ENCODE measurements around the gene TMEM100. TPM values are rescaled to one million over a fixed set of nuclear protein-coding genes. Genes with fewer than 3 reads are reported as not detected.

The TMEM100 gene
- total and polyA plus RNA-seq, 2 donors (not counting 1 experiment from before 2014, with no cell fraction given) = 1.7 to 2.2 TPM

- H3K9ac ChIP-seq (ENCODE audit: insufficient read depth, low read length) = no peak overlapping the region
- H3K9me3 ChIP-seq (ENCODE audit: control insufficient read depth, insufficient read depth, low read depth, low read length) = no peaks in the 10 kb centered on the region
- H3K27ac ChIP-seq (ENCODE audit: insufficient read depth, low read length) = no peak overlapping the region
- no peak overlapping the region for H2AFZ ChIP-seq (ENCODE audit: low read length)
- TF ChIP-seq EZH2 (IDR thresholded peaks at IDR 0.05; ENCODE audit: low read length, missing control alignments) = no peak
- TF ChIP-seq CTCF (conservative IDR thresholded peaks at IDR 0.05 in 1 of 2, IDR thresholded peaks at IDR 0.05 in 1 of 2; ENCODE audit: low read depth in 1 of 2, low read length in 2 of 2) = no peak
- peaks cover 9% of the 10 kb centered on the region for H3K79me2 ChIP-seq (ENCODE audit: control insufficient read depth, insufficient read depth, low read length)
- H3K4me2 ChIP-seq (ENCODE audit: extremely low read depth, insufficient read depth, low read length) = no peak overlapping the region
- no peak overlapping the region for H3K4me3 ChIP-seq (replicated peaks in 1 of 4; ENCODE audit: control extremely low read depth in 1 of 4, insufficient read depth in 1 of 4, low read depth in 3 of 4, low read length in 4 of 4)
- no peaks in the 10 kb centered on the region for H4K20me1 ChIP-seq (ENCODE audit: control insufficient read depth, extremely low read depth, insufficient read depth, low read length)
- H3K4me1 ChIP-seq (ENCODE audit: control insufficient read depth, extremely low read depth, insufficient read depth, low read length) = no peaks in the 10 kb centered on the region
- H3K36me3 ChIP-seq (ENCODE audit: control insufficient read depth, insufficient read depth, low read length) = no peaks in the 10 kb centered on the region
- no peak for DNase-seq (ENCODE audit: low read depth in 2 of 2)
- H3K27me3 ChIP-seq (ENCODE audit: control insufficient read depth, insufficient read depth, low read length) = no peaks in the 10 kb centered on the region
Observed at GRCh38 chr17:55747209-55747608, 24.5 kb upstream of the TMEM100 start.

DNA sequence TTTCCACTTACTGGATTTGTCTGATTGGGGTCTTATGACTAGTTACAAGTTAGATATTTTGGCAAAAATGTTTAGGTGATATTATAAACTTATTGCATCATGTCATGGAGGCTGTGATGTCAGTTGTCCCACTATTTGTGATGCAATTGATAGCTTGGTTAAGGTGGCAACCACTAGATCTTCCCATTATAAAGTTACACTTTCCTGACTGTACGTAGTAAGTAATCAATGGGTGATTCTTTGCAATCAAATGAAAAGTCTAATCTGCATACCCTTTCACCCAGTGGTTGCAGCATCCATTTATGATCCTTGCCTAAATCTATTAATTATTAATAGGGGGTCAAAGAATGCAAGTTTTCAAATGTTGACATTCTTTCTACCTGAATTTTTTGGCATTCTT, 23.8 kb upstream of the TMEM100 start:
- H2AFZ ChIP-seq (ENCODE audit: low read length) = no peak overlapping the region
- no peak for DNase-seq (ENCODE audit: low read depth in 2 of 2)
- no peaks in the 10 kb centered on the region for H3K27me3 ChIP-seq (ENCODE audit: control insufficient read depth, insufficient read depth, low read length)
- peaks cover 2% of the 10 kb centered on the region for H3K79me2 ChIP-seq (ENCODE audit: control insufficient read depth, insufficient read depth, low read length)
- H3K27ac ChIP-seq (ENCODE audit: insufficient read depth, low read length) = no peak overlapping the region
- no peaks in the 10 kb centered on the region for H3K9me3 ChIP-seq (ENCODE audit: control insufficient read depth, insufficient read depth, low read depth, low read length)
- no peaks in the 10 kb centered on the region for H3K36me3 ChIP-seq (ENCODE audit: control insufficient read depth, insufficient read depth, low read length)
- H4K20me1 ChIP-seq (ENCODE audit: control insufficient read depth, extremely low read depth, insufficient read depth, low read length) = no peaks in the 10 kb centered on the region
- no peak overlapping the region for H3K4me3 ChIP-seq (replicated peaks in 1 of 4; ENCODE audit: control extremely low read depth in 1 of 4, insufficient read depth in 1 of 4, low read depth in 3 of 4, low read length in 4 of 4)
- no peak overlapping the region for H3K4me2 ChIP-seq (ENCODE audit: extremely low read depth, insufficient read depth, low read length)
- TF ChIP-seq EZH2 (IDR thresholded peaks at IDR 0.05; ENCODE audit: low read length, missing control alignments) (no peak), CTCF (conservative IDR thresholded peaks at IDR 0.05 in 1 of 2, IDR thresholded peaks at IDR 0.05 in 1 of 2; ENCODE audit: low read depth in 1 of 2, low read length in 2 of 2) (no peak)
- no peaks in the 10 kb centered on the region for H3K4me1 ChIP-seq (ENCODE audit: control insufficient read depth, extremely low read depth, insufficient read depth, low read length)
- no peak overlapping the region for H3K9ac ChIP-seq (ENCODE audit: insufficient read depth, low read length)

DNA sequence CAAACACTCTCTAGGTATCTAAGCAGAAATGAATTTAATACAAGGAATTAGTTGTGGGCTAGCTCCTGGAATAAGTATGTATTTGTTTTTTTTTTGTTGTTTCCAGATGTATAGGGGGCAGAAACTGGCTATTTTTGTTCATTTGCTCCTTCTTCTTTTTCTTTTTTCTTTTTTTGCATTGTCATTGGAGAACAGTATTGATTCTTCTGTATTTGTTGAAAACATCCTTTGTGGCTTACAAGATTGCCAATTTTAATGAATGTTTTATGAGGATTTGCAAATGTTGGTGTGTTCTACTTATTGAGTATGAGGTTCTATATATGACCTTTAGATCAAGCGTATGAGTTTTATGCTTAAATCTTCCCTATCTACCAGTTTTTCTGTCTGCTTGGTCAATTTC, 22.6 kb upstream of the TMEM100 start:
- H3K4me1 ChIP-seq (ENCODE audit: control insufficient read depth, extremely low read depth, insufficient read depth, low read length) = no peaks in the 10 kb centered on the region
- no peak overlapping the region for H2AFZ ChIP-seq (ENCODE audit: low read length)
- H3K27ac ChIP-seq (ENCODE audit: insufficient read depth, low read length) = no peak overlapping the region
- no peak for TF ChIP-seq EZH2 (IDR thresholded peaks at IDR 0.05; ENCODE audit: low read length, missing control alignments)
- no peak for TF ChIP-seq CTCF (conservative IDR thresholded peaks at IDR 0.05 in 1 of 2, IDR thresholded peaks at IDR 0.05 in 1 of 2; ENCODE audit: low read depth in 1 of 2, low read length in 2 of 2)
- H3K4me3 ChIP-seq (replicated peaks in 1 of 4; ENCODE audit: control extremely low read depth in 1 of 4, insufficient read depth in 1 of 4, low read depth in 3 of 4, low read length in 4 of 4) = no peak overlapping the region
- H3K9me3 ChIP-seq (ENCODE audit: control insufficient read depth, insufficient read depth, low read depth, low read length) = no peaks in the 10 kb centered on the region
- DNase-seq (ENCODE audit: low read depth in 2 of 2) = no peak
- no peaks in the 10 kb centered on the region for H3K36me3 ChIP-seq (ENCODE audit: control insufficient read depth, insufficient read depth, low read length)
- H3K9ac ChIP-seq (ENCODE audit: insufficient read depth, low read length) = no peak overlapping the region
- H3K79me2 ChIP-seq (ENCODE audit: control insufficient read depth, insufficient read depth, low read length) = no peaks in the 10 kb centered on the region
- H3K27me3 ChIP-seq (ENCODE audit: control insufficient read depth, insufficient read depth, low read length) = no peaks in the 10 kb centered on the region
- H3K4me2 ChIP-seq (ENCODE audit: extremely low read depth, insufficient read depth, low read length) = no peak overlapping the region
- H4K20me1 ChIP-seq (ENCODE audit: control insufficient read depth, extremely low read depth, insufficient read depth, low read length) = no peaks in the 10 kb centered on the region
